Fibroblast of pulmonary artery (primary cell): ENCODE results near the gene KRT3.

Experiments
- DNase-seq: peaks from one replicate; pipeline ENCODE4 v3.0.0-alpha.2; 2010; ENCODE audit warnings: low read depth
- H3K4me3 ChIP-seq: replicated peaks from 2 replicates; pipeline ENCODE4 v1.5.1; 2011; ENCODE audit warnings: low read depth, mild to moderate bottlenecking, control low read depth, low read length, moderate library complexity
- CTCF ChIP-seq: IDR thresholded peaks from 2 replicates; pipeline ENCODE4 v1.5.1; 2011; ENCODE audit warnings: mild to moderate bottlenecking, control low read depth, low read length, inconsistent platforms; ENCODE audit errors: missing control alignments

KRT3 gene

GRCh38 chr12:52776913-52777395 is 19.0 kb downstream of the KRT3 start, which contains the start of gene KRT76:
KRT76 (minus strand) TSS chr12:52777345; CDS start chr12:52777291, 54 bp downstream.
- H3K4me3 ChIP-seq: no peak within 1 kb of the TSS
- no peak for TF ChIP-seq CTCF
- no peak for DNase-seq

DNA sequence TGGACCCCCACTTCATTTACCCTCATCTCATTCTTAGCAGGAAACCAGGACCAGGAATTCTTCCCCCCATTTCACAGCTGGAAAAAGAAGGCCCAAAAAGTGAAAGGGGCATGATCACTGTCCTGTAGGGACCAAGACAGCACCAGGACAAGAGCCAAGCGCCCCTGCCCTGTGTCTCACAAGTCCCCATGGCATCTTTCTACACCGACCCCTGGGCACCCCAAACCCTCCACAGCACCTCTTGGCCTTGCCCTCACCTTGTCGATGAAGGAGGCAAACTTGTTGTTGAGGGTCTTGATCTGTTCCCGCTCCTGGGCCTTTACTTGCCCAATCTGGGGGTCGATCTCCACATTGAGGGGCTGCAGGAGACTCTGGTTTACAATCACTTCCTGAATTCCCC is 19.5 kb downstream of the KRT3 start:
- DNase-seq: no peak
- no peak for TF ChIP-seq CTCF
- H3K4me3 ChIP-seq: no peak overlapping the region

- H3K4me3 ChIP-seq: no peak overlapping the region
- TF ChIP-seq CTCF: no peak
- no peak for DNase-seq
Observed at GRCh38 chr12:52774629-52775250, 21.2 kb downstream of the KRT3 start.

GRCh38 chr12:52772772-52773171 is 23.1 kb downstream of the KRT3 start:
- DNase-seq: no peak
- no peak overlapping the region for H3K4me3 ChIP-seq
- TF ChIP-seq CTCF: no peak

- DNase-seq: no peak
- no peak for TF ChIP-seq CTCF
- H3K4me3 ChIP-seq: no peak overlapping the region
Observed at GRCh38 chr12:52772188-52772587, 23.7 kb downstream of the KRT3 start.

DNA sequence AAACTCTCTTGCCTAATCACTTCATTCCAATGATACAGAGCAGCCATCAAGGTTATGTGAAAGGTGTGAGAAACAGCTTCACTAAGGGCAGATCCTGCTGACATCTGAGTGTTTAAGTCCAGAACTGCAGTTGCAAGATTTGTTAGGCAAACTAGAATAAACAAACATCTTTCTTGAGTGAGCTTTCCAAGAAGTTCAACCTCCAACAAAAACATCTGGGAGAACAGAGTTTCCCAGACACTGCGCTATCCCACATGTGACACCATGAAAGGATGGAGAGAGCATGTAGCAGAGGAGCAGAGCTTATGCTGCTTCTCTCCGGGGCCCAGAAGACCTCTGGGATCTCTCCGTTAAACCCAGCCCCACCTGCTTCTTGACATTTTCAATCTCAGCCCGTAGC is 24.4 kb downstream of the KRT3 start:
- TF ChIP-seq CTCF: no peak
- no peak for DNase-seq
- H3K4me3 ChIP-seq: no peak overlapping the region

DNA sequence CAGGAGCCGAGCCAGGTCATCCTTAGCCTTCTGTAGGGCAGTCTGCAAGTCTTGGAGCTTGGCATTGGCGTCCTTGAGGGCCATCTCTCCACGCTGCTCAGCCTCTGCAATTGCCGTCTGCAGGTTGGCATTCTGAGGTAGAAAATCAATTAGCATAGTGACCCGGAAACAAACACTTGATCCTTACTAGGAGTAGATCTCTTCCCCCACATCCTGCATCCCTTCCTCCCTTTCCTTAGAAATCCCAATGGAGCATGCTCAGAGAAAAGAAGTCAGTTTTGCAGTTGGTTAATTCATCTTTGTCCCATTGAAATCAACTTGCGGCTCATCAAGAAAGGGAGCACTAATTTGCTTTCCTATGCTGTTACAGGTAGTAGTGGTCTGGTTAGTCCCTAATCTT is 24.8 kb downstream of the KRT3 start:
- no peak for DNase-seq
- no peak for TF ChIP-seq CTCF

More for the DNA sequence above, 24.8 kb downstream of the KRT3 start:
- H3K4me3 ChIP-seq: no peak overlapping the region
